GM19455 (cell line): ENCODE results near the gene GABRQ.

Experiments
- ATAC-seq: cut with Tn5 transposase; IDR thresholded peaks from one replicate; pipeline ENCODE4 v1.9.1; 2021; ENCODE audit not compliant: unreplicated experiment

Gene GABRQ

DNA sequence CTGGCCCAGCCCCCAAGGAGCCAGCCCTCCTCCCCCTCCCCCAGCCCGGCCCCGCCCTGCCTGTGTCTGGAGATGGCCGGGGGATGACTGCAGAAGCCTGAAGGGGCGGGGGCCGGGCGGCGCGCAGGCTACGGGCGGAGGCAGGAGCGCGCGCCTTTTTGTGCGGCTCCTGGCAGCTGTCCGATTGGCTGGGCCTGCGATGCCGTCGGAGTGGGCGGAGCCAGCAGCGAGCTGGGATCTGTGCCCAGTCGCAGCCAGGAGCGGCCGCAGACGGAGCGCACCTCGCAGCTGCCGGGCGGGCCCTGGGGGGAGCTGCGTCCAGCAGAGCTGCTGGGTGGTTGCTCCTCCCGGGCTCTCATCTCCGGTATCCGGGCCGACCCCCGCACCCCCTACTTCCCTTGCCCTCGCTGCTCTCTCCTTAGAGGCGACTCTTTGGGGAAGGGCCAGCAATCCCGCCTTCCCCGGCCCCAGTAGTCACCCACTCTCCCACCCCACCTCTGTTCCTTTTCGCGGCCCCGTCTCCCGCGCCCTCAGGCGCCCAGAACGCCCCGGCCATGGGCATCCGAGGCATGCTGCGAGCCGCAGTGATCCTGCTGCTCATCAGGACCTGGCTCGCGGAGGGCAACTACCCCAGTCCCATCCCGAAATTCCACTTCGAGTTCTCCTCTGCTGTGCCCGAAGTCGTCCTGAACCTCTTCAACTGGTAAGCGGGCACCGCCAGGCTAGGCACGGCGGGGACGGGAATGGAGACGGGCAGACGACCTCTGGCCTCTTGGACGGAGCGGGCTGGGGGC, at the start of gene GABRQ:
Gene GABRQ, plus strand, starts transcription at position 247 of the 794 bp plus-strand sequence. Its CDS starts 308 bp downstream, at position 555.
- ATAC-seq = no peak

DNA sequence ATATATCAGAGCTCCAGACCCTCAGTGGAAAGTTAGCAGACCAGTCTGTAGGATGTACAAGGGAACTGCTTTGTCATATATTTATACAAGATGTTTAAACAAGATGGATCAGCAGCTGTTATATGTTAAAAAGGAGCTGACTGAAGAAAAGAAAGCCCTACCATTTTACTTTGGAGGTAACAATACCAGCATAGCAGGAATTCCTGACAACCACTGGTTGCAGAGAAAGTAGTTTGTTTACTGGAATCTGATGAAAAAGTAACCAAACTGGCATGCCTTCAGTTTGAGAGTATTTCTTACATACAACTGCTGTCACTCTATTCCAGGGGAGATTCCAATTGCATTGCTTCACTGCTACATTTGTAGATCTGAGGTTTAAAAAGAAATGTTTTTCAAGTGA, 49.5 kb upstream of the GABRQ start:
- no peak for ATAC-seq

DNA sequence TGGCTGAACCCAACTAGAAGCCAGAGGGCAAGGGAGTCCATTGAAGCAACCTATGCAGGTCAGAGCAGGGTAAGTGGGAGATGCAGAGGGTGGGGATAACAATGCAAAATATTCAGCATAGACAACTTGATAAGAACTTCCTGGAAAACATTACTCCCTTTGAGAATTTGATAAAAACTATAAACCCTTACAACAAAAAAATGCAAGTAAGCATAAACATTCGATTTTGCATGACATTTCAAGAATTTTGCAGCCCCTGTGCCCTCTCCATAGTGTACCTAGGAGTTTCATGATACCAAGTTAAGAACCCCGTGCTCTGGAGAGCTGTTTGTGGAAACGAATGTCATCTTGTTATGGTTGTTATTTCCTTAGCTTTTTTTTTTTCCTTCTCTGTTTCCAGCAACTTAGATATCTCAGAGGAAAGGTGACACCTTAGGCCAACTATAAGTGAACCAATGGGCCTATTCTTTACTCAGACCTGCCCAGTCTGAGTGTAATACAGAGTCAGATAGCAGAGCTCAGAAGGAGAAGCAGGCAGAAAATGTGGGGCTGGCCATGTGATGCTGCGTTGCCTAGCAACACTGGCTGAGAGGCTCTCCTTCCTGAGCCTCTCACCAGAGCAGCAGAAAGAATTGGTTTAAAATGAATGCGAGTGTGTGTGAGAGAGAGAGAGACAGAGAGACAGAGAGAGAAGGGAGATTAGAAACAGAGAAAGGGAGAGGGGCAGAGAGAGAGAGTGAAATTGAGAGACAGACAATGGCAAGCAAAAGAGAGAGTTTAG, 36.7 kb upstream of the GABRQ start:
- ATAC-seq = no peak

DNA sequence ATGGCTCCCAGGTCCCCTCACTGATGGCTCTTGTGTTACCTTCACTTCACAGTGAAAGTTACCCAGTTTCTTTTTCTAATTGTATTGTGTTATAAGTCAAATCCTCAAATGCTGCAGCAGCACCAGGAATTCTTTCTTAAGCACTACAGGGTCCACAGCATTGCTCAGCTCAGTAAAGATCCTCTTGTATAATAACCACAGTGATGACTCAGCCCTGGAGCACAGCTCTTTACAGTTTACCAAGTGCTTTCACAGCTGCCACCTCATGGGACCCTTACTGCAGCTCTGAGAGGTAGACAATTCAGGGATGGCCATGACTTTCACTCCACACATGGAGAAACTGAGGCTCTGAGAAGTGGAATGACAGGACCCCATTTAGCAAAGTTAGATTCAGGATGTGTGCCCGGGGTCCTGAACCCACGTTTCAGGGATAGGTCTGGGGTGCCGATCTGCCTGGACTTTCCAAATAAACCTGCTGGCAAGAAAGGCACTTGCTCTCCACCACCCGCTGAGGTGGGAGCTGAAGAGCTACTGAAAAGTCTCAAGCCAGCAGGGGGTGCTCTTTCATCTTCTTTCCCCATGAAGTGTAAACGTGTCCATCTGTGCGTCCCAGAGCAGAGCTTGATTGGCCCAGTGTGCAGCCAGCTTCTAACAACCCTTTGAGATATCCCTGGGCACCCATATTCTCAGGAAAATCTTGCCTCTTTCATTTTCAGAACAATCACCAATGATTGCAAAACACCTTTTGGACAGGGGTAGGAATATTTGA, 35.7 kb upstream of the GABRQ start:
- ATAC-seq = no peak

DNA sequence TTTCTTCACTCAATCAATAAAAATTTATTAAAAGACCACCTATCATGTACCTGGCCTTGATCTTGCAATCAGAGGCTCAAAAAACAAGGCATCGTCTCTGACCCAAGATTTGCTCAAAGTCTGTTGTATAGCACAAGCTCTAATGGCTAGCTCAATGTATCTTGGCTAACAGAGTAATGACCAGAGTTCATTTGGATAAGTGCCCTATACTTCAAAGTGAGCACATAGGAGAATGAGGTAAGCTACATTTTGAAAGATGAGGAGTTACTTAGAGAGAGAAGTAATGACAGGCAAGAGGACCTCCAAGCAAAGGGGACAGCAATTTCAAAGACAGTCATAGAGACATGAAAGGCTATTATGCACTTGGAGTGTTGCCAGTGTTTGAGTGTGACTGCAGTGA, 22.9 kb upstream of the GABRQ start:
- no peak for ATAC-seq

DNA sequence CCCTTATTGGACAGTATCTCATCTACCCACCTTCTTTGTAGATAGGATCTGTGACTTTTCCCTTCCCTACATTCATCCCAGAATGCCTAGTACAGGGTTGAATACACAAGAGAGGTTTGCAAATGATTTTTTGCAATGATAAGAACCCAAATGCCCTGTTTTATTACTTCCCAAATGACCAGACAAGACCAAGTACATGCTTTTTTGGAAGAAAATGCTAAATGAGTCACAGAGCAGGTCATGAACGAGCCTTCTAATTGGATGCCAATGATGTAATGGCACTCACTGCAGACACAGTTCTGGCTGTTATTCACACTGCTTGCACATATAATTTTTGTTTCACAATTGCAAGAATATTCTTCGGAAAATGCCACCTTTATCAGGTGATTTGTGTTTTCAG, 17.8 kb upstream of the GABRQ start:
- no peak for ATAC-seq

DNA sequence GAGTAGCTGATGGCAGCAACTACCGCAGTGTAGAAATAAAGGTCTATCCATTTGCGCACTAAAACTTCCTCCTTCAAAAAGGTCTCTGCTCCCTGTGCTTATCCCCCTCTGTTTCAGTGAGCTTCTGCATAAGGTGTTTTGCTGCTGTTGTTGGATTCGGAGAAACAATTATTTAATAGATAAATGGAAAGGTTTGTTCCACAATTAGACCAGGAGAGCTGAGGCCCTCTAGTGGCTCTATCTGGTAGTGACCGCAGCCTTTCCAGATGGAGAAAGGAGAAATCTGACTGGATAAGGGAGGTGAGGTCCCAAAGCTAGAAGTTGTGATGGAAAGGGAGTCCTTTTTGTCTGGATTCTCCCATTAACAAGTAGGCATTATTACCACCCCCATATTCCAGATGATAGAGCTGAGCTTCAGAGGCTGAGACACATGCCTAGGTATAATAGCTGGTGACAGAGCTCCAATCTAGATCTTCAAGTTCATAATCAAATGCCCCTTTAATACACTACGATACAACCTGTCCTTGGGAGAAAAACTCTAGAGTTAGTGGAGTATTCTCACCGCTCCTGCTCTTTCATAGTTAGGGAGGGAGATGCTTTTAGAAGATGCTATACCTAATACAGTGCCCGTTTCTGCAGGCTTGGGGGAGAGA, 5.1 kb upstream of the GABRQ start:
- no peak for ATAC-seq

DNA sequence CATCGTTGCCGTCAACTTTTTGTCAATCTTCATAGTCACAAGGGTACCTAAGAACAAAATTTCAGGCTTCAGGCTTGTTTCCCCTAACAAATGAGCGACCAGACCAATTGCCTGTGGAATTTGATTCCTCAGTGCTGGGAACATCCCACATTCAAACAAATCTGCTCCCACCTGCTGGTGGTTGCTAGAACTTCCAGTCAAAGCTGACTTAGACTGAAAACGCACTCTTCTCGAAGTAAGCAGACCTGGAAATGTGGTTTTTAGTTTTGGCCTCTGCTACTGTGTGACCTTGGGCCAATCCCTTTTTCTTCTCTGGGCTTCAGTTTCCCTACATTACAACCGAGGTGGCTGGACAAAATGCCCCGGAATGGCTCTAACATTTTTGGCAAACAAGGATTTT, 1.8 kb upstream of the GABRQ start:
- no peak for ATAC-seq

DNA sequence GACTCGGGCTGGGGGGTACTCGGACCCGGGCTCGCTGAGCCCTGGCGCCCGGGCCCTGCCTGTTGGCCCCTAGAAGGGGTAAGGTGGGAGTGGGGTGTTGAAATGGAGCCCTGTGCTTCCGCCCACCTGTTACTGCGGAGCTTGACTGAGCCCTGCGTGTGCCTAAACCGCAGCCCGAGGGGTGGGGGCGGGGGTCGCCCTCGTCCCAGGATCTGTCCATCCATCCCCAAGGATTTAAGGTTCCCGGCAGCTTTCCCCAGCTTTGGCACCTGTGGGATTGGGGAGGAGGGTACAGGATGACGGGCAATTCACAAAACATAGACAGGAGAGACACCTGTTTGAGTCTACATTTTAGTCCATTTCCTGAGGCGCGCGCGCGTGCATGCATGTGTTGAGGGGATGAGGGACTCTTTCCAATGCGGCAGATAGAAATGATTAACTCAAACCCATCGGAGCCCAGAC, 779 bp downstream of the GABRQ start:
- ATAC-seq = no peak

DNA sequence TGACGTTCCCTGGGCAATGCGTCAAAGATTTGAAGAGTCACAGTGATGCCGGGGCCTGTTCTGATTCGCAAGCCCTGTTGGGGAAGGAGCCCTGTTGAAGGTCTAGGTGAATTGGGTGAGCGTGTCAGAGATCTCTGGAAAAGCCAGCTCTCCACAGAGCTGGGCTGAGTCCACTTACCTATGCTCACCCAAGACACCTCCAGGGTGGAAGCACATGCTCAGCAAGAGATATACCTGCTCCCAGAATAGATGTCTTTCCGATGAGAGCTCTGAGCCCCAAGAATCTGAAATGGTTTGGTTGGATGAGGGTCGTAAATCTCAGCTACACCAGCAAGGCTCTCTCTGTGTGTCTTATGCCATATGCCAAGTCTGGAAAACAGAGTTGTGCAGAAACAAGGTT, 1.7 kb downstream of the GABRQ start:
- no peak for ATAC-seq

DNA sequence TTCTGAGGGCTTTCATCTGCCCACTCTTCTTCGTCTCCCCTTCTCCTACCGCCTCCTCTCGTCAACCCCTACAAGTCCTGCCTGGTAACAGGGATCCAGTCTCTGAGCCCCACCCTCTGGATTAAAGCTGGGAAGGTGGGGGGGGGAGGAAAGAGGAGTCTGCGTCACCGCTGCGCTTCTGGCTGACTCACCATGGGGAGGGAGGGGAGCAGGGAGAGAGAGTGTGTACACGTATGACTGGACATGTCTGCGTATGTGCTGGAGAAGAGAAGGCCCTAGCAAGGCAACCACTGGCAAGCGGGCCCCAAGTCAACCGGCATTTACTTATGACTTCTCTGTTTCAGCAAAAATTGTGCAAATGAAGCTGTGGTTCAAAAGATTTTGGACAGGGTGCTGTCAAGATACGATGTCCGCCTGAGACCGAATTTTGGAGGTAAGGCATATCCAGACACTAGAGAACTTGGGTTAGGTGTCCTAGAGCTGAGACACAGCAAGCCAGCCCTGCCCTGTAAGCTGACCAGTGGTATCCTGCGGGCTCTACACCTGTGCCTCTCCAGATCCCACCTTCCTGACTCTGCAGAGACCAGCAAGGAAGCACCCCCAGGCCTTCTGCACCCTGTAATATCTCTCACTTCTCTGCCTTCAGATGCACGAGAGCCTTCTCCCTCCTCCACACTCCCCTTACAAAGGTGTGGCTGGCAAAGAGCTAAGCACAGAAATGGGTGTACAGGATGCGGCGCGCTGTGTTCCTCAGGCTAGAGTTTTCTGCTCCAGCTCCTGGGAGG, 2.5 kb downstream of the GABRQ start:
- ATAC-seq = no peak

DNA sequence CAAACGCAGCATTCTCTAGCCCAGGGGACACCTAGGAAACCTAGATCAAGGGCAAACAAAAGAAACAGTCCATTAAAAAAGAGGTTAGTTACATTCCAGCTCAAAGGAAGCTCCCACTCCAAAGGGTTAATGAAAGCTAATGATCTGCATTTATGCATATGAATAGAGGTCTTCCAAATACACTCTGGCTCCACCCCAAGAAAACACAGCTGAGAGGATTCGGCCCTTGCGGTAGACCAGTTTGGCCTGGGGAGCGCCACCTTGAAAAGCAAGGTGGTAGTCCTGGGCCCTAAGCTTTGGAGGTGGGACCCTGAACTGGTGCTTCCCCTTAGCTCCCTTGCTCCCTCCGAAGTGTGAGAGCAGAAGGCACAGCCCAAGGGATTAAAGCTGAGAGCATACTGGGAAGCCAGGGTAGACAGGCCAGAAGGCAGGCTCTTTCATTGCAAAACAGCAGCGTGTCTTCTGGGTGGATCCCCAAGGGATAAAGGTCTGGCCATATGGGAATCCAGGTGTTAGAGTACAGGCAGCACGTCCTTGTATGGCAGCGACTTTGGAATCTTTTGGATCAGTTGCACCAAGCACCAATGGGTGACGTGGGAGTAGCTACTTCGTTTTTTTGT, 3.7 kb downstream of the GABRQ start:
- ATAC-seq = no peak

DNA sequence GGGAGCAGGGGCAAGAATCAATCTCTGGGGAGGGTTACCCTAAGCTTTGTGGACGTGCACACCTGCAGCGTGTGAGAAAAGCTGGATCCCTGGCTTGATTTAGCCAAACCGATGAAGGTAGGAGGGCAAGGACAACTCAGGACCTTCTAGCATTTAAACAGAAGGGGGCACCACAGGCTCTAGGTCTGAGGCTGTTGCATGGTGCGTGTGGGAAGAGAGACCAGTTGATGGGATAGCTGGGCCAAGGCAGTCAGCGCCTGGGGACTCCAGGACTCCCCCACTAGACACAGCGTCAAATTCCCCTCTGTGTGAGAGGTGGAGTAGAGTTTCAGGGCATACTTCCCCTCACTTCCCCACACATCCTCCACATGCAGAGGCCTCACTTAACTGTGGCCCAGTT, 4.3 kb downstream of the GABRQ start:
- no peak for ATAC-seq

DNA sequence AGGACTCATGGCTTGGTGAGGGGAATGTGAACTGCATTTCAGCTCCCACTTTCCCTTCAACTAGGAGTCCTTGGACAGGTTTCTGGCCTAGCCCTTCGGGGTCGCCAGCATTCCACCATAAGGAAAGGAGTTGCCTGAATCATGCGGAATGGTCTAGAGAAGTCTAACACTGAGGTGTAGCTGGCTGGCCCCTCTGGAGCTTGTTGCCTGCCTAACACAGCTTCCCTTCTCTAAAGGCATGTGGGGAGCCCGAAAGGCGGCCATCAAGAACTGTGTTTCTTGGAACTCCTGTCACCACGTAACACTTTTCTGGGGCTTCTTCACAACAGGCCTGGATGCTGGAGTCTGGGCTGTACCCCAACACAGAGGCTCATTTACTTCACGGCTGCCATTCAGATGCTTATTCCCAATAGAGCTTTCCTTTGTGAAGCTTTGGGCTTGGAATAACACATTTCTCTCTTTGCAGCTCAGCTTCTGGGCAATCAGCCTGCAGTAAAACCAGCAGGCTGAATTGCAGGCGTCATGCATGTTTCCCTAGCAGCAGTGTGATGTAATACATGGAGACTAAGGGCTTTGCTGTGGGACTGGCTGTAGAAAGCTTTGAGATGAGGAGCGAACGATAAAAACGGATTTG, 5.4 kb downstream of the GABRQ start:
- ATAC-seq = no peak

DNA sequence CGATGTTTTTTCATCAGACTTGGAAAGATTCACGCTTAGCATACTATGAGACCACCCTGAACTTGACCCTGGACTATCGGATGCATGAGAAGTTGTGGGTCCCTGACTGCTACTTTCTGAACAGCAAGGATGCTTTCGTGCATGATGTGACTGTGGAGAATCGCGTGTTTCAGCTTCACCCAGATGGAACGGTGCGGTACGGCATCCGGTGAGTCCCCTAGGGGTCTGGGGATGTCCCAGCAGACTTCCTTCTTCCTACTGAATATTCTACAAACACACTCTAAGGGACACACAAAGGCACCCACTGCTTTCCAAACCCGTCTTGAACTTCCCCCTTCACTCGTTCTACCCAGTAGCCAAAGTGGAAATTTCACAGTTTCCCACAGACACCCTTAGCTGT, 9.3 kb downstream of the GABRQ start:
- no peak for ATAC-seq

DNA sequence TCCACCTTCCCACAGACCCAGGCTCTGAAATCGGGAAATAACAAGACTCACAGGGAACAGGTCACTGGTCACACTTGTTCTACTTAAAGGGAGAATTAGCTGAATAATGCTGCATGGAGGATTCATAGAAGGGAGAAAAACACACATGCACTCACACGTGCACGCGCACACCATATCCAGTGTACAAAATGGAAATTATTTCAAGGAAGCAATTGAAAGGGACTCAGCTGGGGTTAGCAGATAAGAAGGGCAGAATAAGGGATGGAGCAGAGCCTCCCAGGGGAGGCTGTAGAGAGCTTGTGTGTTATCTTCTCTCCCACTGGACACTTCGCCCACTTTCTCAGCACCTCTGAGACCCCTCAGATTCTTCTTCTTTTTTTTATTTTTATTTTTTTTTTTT, 10.3 kb downstream of the GABRQ start:
- no peak for ATAC-seq

DNA sequence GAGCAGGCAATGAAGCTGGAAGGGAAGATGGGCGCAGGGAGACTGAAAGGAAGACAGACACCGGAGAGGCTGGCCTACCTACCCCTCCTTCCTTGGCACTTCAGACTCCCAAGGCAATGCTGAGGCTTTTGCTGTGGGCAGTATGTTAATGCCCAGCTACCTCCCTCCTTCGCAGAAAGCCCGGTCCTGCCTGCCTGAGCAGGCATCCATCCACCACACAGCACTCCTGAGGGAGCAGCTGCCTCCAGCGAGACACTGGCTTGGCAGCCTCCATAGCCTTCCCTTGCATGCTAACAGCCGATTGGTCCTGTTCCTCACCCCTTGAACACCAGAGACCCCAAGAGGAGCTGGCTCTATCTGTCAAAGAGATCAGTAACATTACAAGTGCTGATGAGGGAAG, 14.4 kb downstream of the GABRQ start:
- ATAC-seq = no peak

DNA sequence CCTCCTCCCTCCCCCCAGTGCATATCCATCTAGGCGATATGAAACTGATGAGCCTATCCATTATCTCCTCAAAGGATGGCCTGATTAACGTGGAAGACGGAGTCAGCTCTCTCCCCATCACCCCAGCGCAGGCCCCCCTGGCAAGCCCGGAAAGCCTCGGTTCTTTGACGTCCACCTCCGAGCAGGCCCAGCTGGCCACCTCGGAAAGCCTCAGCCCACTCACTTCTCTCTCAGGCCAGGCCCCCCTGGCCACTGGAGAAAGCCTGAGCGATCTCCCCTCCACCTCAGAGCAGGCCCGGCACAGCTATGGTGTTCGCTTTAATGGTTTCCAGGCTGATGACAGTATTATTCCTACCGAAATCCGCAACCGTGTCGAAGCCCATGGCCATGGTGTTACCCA, 14.8 kb downstream of the GABRQ start:
- no peak for ATAC-seq

DNA sequence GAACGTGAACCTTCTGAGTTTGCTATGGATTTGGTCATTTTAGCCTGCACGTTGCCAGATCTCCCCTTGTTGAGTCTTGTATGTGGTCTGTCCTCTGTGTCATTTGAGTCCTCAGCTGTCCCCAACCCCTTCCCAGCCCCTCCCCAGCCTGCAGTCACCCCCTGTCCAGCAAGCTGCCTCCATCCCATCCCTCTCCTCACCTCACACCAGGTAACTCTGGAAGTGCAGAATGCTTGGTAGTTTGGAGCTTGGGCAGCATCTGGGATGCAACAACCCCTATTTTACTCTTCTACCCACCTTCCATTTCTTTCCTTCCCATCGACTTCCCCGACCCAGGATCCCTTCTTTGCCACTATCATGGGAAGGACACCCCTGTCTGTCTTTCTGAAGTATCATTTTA, 18.4 kb downstream of the GABRQ start:
- no peak for ATAC-seq
